GM18519 (cell line): Measurements from ENCODE around the gene ZAR1.

Experiments used
- ATAC-seq: cut with Tn5 transposase; IDR thresholded peaks from one replicate; pipeline ENCODE4 v1.9.1; 2021; ENCODE audit warnings: mild to moderate bottlenecking, moderate library complexity; ENCODE audit not compliant: unreplicated experiment, low FRiP score

ZAR1 gene

DNA sequence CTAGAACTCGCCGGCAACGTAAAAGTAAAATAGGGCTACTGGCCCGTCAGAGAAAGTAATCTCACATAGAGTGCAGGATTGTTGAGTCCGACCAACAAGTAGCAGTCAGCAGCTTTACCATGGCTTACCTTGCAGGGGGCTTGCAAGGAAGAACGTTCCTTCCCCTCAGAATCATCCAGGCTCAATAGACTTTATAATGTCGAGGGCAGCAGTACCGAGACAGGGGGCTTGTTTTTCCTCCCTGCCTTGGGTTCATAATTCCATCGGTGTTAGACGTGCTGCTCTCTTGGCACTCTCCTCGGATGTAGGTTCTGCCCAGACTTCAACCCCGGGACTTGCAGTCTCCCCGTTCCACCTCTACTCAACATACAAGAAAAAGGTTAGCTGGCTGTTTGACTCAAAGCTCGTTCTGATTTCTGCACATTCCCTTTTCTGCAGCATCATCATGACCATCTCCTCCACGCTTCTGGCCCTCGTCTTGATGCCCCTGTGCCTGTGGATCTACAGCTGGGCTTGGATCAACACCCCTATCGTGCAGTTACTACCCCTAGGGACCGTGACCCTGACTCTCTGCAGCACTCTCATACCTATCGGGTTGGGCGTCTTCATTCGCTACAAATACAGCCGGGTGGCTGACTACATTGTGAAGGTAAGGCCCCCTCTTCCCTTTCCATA, 5.4 kb upstream of the ZAR1 start:
- ATAC-seq: no peak

DNA sequence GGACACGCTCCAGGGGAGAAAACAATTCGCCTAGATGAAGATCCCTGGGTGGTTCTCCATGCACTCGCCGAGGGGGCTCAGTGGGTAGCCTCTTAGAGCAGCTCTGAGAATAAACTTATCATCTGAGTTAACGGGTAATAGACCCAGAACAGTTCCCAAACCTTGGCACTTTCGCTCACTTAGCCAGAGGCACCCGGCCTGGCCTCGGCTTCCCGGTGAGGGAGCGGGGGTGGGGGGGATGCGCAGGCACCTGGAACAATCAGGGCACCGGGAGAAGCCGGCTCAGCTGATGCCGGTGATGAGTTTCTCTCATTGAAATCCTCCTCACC, 405 bp upstream of the ZAR1 start:
- no peak for ATAC-seq

DNA sequence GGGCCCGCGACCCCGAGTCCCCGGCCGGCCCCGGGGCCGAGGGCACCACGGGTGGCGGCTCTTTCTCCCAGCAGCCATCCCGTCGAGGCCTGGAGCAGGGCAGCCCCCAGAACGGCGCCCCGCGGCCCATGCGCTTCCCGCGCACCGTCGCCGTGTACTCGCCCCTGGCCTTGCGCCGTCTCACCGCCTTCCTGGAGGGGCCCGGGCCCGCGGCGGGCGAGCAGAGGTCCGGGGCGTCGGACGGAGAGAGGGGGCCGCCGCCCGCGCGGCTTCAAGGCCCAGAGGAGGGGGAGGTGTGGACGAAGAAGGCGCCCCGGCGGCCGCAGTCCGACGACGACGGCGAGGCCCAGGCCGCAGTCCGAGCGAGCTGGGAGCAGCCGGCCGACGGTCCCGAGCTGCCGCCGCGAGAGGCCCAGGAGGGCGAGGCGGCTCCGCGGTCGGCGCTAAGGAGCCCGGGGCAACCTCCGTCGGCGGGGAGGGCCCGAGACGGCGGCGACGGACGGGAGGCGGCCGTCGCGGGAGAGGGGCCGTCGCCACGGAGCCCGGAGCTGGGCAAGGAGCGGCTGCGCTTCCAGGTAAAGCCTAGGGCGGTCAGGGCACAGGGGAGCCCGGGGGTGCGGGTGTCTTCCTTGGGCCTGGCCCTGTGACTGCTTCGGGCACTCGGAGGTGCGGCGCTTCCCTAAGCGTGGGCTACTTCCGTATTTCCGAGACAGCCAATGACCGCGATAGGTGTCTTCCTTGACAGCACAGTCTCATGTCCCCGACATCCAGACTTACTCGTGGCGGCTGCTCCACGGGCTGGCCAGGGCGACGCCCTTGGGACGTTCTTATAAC, 845 bp downstream of the ZAR1 start:
- ATAC-seq: no peak

DNA sequence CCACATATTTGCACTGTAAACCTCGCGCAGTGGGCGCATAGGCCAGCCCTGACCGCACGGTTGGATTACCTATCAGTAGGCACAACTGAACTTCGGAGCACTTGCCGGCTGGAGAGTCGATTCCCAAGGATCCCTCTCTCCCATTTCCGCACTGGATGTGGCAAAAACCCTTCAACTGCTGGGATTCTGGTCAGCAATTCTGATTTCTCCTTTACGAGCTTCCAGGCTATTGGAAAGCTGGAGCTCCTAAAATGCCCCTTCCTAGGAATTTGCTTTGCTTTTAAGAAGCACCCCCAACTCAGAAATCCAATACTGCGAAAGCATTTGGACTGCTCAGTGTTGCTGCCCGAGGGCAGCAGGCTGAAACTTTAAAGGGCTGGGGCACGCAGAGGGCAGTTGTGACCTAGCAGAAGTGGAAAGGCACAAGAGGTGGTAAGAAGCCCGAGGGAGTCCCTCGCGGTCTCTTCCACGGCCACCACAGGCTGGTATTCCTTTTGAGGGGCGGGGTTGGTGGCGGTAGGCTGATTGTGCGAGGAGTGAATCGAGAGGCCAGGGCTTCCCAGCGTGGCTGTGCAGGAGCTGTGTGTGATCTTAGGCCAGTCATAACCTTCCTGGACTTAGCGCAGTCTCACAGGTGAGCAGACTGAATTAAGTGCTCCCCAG, 1.6 kb downstream of the ZAR1 start:
- no peak for ATAC-seq

DNA sequence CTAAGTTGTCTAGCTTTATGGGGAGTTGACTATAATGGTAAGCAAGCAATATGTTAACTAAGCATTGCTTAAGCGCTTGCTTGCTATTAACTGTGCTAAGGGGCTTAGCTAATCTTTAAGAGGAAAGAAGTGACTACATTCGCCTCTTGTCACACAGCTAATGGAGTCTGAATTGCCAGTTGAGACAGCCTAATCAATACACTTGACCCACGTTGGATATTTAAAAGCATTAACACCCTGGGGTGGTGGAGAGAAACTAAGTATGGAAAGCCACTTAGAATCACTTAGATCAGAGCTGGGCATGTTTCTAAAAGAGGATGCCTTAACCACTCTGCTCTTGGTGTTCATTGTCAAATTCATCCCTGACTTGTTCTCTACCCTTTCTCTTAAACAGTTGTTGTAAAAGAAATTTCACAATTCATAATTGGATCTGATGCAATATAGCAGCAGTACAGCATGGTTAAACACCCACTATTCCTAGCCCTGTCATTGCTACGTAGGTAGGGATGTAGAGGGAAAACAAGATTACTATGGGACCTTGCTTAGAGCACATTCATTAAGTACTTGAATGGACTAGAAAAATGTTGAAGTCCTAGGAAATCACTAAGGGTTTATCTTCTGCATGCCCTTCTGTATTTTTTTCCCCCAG, 3.5 kb downstream of the ZAR1 start:
- no peak for ATAC-seq

DNA sequence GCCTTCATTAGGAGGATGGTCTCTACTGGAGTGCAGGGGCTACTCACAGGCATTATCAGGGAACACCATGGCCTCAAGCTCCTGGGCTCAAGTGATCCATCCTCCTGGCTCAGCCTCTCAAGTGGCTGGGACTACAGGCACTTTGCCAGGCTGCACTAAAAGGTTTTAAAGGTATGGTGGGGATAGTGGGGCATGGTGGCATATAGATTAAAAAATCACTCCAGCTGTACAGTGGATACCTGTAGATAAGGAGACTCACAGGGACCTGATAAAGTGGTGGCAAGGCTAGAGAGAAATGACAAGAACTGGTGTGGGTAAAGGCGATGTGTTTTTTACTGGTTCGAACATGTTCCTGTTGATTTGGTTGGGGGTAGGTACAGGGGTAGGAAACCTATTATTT, 5.9 kb downstream of the ZAR1 start:
- no peak for ATAC-seq

DNA sequence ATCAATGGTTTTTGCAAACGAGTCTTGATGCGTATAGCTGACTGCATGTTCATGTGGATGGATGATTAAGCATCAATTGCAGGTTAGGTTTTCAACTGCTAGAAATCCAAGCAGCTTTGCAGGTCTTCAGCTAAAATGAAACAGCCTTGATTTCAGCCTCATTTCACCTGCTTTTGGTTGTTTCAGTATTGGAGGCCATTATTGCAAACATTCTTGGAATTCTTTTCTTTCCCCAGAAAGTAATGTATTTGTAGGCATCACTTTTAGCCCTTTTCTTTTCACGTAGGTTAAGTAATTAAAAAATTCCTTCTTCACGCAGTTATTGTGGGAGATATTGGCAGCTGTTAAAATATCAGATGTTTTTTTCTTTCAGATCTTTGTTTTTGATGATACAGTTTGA, 8.8 kb downstream of the ZAR1 start:
- ATAC-seq: no peak

DNA sequence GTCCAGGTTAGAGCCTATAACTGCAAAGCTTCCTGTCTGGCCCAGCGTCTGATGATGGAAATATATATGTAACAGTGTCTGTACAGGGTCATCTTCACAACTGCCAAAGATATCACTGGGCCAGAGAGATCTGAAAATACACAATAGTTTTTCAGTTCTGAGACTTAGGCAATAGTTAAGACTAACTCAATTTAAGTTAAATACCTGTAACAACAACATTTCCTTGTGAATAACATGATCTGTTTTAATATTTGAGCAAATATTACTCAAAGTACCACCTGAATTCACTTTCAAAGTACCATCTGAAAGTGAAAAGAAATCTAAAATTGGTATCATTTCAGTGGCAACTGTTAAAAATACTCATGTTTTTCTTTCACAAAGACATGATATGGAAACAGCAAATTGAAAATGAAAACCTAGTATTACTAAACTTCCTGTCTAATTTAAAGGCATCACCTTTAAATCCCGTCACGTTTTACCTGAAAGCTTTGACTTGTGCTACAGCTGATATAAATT, 9.6 kb downstream of the ZAR1 start:
- peak; percentile 81 for ATAC-seq

DNA sequence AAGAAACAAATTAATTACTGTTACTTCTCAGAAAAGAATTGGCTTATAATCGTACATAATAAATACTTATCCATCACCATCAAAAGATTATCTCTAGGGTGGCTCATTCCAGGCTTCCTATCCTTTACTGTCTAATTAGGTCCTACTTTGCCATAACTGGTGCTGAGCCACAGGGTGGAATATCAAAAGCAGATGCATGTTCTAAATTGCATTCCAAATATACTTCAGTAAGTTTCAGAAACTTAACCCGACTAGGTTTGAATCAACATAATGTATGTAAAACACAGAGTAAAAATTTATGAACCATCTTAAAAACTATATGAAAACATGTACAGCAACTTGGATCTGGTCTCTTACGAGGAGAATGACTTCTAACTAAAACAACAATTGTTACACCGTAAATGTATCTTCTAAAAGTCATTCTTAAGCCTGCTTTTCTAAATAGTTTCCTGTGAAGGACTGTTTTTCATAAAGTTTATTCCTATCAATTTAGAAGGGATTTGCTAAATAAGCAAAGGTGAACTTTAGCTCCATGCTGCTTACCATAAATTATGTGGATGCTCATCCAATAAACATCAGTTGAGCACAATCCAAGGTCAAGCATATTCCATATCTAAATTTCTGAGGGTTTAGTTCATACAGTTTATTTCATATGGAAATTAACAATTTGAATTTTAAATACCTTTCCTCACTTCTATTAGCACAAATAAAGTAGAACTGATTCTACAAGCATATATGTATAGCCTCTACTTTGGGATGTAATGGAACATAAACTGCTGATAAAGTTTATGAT, 13.4 kb downstream of the ZAR1 start:
- no peak for ATAC-seq

DNA sequence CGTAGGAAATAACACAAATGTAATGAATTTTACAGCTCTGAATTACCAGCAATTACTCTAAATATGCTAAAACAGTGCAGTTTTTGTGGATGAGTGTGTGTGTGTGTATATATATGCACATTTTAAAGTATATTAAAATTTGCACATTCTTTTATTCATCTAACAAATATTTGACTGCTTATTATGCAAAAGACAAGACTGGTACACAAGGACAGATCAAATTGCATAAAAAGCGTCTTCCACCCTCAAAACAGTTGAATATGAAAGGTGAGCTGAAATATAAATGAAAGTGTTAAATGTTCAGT, 13.9 kb downstream of the ZAR1 start:
- ATAC-seq: no peak

DNA sequence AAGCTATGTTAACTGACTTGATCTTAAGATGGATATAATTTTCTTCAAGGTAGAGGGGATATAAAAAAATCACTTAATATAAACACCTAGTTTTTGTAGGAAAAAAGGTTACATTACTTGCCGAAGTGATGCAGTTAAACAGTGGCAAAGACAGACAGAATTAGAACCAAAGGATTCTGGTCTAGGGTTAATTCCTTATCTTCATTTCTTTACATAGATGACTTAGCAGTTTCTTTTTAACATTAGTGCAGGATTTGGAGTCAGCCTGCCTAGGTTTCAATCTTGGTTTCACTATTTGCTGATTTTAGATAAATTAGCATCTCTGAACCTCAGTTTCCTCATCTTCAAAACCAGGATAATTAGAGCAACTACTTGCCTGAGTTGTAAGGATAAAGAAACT, 14.3 kb downstream of the ZAR1 start:
- no peak for ATAC-seq

DNA sequence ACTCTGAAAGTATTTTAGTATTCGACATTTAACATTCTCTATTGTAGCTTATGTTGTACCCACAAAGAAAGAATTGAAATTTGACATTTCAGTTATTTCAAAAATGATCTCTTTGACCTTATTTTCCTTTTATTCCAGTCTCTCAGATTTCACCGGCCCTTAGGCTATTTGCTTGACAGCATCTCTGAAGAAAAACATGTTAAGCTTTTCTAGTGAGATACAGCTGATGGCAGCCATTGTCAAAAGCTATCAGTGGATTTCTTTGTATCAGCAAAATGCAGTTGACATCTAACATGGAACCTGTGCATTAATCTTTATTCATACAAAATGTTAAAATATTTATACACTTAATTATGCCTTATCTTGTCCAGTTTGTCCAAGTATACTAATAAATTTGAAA, 16.7 kb downstream of the ZAR1 start:
- ATAC-seq: no peak

DNA sequence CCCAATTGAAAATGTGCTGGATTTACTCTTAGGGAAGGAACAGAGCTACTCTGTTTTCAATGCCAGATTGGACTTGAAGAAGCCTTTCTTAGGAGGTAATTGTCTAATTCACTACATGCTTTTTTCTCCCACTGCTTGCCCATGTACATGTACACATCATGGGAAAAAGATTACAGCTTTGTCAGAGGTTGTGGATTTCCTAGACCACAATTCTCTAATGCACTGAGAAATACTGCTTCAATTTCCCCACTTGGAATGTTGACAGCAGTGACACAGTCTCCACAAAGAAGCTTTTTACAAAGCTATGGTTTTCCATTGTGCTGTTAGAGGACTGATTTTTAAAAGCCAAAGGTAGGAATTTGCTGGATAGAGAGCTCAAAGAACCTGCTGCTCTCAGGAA, 19.5 kb downstream of the ZAR1 start:
- no peak for ATAC-seq

DNA sequence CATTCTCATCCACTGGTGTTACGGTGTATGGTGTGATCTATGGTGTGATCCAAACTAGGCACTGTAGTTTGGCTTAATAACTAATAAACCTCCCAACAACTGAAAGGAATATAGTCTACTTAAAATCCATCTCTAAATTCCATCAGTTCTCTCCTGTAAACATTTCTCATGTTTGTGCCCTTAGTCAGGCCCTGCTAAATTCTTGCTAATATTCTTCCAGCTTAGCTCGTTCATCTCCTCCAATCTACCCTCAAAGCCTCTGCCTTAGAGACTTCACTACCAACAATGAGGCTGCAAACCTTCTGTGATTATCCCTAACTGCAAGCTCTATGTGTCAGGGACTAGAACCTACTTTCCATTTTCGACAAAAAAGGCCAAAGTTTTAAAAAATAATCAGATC, 28.1 kb downstream of the ZAR1 start:
- ATAC-seq: no peak

DNA sequence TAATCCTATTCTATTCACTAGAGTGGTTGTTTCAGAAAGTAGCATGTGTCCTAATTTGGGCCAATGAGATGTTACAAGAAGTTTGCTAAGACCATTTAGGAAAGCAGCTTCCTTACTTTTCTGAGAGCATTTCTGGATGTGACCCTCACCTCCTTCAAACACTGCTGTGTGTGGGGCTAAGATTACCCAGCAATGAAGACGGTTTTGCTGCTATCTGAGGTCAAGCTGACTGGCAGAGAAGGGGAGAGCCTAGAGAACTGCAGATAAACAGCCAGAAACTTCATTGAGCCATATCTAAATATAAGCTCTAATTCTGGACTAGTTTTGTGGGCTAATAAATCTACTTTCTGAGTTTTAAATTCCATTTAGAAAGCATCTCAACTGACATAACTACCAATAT, 36.4 kb downstream of the ZAR1 start:
- ATAC-seq: no peak

DNA sequence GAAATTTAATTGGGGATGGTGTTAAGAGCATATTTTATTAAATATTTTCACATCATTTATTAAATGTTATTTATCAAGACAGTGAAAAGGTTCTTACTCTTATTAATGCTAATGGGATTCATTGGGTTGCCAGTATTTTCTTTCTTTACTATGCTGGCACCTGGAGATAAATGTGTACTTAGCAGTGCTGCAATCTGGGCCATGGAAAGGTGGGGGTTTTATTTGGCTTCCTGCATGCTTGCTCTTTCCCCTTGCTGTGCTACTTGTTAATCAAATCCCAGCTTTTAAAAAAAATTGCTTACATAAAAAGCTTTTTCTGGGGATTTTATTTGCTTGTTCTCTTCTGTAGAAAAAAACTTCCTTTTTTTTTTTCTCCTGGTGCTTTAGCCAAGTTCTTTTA, 48.3 kb downstream of the ZAR1 start:
- no peak for ATAC-seq

DNA sequence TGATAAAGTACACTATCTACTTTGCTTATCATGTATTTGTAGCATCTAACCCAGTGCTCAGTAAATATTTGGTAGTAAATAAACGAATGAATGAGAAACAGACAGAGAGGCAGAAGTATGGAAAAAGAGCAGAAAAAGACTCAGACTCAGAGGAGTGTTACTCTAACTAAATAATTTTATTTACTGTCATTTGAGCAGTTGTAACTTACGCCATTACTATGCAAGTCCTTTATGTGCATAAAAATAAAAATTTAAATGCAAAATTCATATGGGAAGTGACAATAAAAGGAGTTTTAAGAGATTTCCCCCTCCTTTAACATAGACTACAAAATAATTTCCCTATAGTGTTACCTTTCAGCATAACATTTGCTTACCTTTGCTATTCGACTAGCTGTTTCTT, 49.5 kb downstream of the ZAR1 start:
- ATAC-seq: no peak

DNA sequence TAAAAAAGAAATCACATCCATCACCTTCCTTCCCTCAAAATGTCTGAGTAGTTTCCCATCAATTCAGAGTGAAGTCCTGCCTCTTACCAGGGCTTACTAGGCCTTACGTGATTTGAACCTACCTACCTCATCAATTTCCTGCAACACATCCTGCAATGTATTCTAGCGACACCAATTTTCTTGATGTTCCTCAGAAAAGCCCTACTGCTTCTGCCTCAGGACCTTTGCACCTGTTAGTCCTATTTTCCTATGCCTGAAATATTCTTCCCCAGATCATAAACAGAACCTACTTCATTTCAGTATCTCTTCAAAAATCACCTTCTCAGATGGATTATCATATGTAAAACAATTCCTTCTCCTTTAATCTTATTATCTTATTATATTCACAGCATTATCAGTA, 52.8 kb downstream of the ZAR1 start:
- ATAC-seq: no peak

DNA sequence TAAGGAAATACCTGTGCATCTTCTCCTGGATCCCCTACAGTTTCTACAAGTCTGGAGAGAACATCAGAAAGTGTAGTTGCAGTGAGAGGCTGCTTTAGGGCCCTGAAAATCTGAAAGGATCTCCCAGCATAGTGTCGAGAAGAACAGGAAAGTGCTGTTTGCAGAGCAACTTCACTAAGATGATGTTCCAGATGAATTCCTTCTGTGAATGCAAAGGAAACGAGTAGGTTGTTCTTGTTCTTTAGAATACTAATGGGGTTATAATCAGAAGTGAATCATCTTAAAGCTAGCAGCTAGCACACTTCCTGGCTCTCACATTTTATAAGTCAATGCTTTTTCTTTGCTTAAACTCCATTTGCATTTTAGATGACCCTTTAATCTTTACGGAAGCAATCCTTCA, 53.7 kb downstream of the ZAR1 start:
- ATAC-seq: no peak
